ENCODE measurements around the gene PLS1. TPM values are rescaled to one million over a fixed set of nuclear protein-coding genes. Genes with fewer than 3 reads are reported as not detected.

PLS1 gene
- polyA plus RNA-seq, 2 of the 4 experiments (the other 2 are of a cell fraction): 18.5 to 78.1 TPM

- TF ChIP-seq TFCP2L1 (CRISPR knock-in tag; IDR thresholded peaks at IDR 0.05): no peak
- TF ChIP-seq PHF8 (IDR thresholded peaks at IDR 0.05; ENCODE audit: borderline replicate concordance, low read depth): no peak
- no peak for TF ChIP-seq HDAC2 (IDR thresholded peaks at IDR 0.05)
- no peak for TF ChIP-seq FOSB (CRISPR knock-in tag; IDR thresholded peaks at IDR 0.05)
- TF ChIP-seq, protein P1, sequence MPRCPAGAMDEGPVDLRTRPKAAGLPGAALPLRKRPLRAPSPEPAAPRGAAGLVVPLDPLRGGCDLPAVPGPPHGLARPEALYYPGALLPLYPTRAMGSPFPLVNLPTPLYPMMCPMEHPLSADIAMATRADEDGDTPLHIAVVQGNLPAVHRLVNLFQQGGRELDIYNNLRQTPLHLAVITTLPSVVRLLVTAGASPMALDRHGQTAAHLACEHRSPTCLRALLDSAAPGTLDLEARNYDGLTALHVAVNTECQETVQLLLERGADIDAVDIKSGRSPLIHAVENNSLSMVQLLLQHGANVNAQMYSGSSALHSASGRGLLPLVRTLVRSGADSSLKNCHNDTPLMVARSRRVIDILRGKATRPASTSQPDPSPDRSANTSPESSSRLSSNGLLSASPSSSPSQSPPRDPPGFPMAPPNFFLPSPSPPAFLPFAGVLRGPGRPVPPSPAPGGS (IDR thresholded peaks at IDR 0.05): no peak
- no peak for TF ChIP-seq HOXB5 (CRISPR knock-in tag; IDR thresholded peaks at IDR 0.05)
- no peak for TF ChIP-seq EHMT2 (IDR thresholded peaks at IDR 0.05; ENCODE audit: low read depth)
- TF ChIP-seq MAFK (IDR thresholded peaks at IDR 0.05; ENCODE audit: partially characterized antibody): no peak
- TF ChIP-seq POLR2A (IDR thresholded peaks at IDR 0.05; ENCODE audit: low read length): no peak
- TF ChIP-seq BHLHE40 (IDR thresholded peaks at IDR 0.05; ENCODE audit: low read depth, low read length): no peak
- no peak for TF ChIP-seq CBX8 (IDR thresholded peaks at IDR 0.05)
- no peak for TF ChIP-seq HOXA7 (CRISPR knock-in tag; IDR thresholded peaks at IDR 0.05)
- no peak for TF ChIP-seq MAZ (IDR thresholded peaks at IDR 0.05; ENCODE audit: borderline replicate concordance, low read depth, low read length)
- no peak for TF ChIP-seq SREBF2 (IDR thresholded peaks at IDR 0.05)
- TF ChIP-seq FOXS1 (CRISPR knock-in tag; IDR thresholded peaks at IDR 0.05): no peak
- no peak for TF ChIP-seq EP300 (IDR thresholded peaks at IDR 0.05)
- TF ChIP-seq, protein P2, sequence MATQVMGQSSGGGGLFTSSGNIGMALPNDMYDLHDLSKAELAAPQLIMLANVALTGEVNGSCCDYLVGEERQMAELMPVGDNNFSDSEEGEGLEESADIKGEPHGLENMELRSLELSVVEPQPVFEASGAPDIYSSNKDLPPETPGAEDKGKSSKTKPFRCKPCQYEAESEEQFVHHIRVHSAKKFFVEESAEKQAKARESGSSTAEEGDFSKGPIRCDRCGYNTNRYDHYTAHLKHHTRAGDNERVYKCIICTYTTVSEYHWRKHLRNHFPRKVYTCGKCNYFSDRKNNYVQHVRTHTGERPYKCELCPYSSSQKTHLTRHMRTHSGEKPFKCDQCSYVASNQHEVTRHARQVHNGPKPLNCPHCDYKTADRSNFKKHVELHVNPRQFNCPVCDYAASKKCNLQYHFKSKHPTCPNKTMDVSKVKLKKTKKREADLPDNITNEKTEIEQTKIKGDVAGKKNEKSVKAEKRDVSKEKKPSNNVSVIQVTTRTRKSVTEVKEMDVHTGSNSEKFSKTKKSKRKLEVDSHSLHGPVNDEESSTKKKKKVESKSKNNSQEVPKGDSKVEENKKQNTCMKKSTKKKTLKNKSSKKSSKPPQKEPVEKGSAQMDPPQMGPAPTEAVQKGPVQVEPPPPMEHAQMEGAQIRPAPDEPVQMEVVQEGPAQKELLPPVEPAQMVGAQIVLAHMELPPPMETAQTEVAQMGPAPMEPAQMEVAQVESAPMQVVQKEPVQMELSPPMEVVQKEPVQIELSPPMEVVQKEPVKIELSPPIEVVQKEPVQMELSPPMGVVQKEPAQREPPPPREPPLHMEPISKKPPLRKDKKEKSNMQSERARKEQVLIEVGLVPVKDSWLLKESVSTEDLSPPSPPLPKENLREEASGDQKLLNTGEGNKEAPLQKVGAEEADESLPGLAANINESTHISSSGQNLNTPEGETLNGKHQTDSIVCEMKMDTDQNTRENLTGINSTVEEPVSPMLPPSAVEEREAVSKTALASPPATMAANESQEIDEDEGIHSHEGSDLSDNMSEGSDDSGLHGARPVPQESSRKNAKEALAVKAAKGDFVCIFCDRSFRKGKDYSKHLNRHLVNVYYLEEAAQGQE (IDR thresholded peaks at IDR 0.05): no peak
- no peak for TF ChIP-seq ZFP36 (IDR thresholded peaks at IDR 0.05; ENCODE audit: borderline replicate concordance, partially characterized antibody)
- no peak for TF ChIP-seq CBX2 (IDR thresholded peaks at IDR 0.05; ENCODE audit: borderline replicate concordance, low read depth)
- H3K4me1 ChIP-seq: no peaks in the 10 kb centered on the region
- DNase-seq (ENCODE audit: low read depth in 1 of 2, low spot score in 1 of 2): no peak
- H3K4me3 ChIP-seq: no peak overlapping the region
- no peak for ATAC-seq
- ChIA-PET CTCF (interaction anchor here (0.8 kb wide), 1 partner anchor 33 kb away, joined by 3 read pairs; no protein-coding TSS in a partner anchor), POLR2A (interaction anchor here (0.7 kb wide), 1 partner anchor 30 kb away, joined by 4 read pairs; no protein-coding TSS in a partner anchor)
- no peak overlapping the region for H3K4me2 ChIP-seq
- H3K9me3 ChIP-seq: no peaks in the 10 kb centered on the region
- 91% methylated on average over 1 of the region's 1 CpG for WGBS (ENCODE audit: missing lambda C conversion rate)
- no peak for FAIRE-seq
- H3K27ac ChIP-seq: no peak overlapping the region
These were observed 158.3 kb downstream of the PLS1 start for GRCh38 chr3:142754494-142754893.

Small RNA genes within 50 kb of the gene (small RNA-seq; reads per million reads assigned to genes)
- gene RNA5SP143: 0 to 1.7 (median 0.26) reads per million in 6 experiments

Other genes starting within 250 kb of the PLS1 start
- 22.6 and 24.6 TPM in 2 replicates for gene XRN1, start 148.4 kb upstream of the PLS1 start, polyA plus RNA-seq (2011; rRNA removed)
- gene XRN1, start 148.4 kb upstream of the PLS1 start, polyA plus RNA-seq (2017; fragmentation: RNase III; extraction: RNeasy Plus Mini Kit Qiagen cat#74134 plus additional on column Dnase treatment): 3.5 to 4.2 TPM (median 3.9 TPM) in 3 replicates
- 28.6 and 36.2 TPM in 2 replicates for gene ATR, start 17.7 kb upstream of the PLS1 start, polyA plus RNA-seq (2011; rRNA removed)
- 13.7 to 15.1 TPM (median 13.9 TPM) in 3 replicates for gene ATR, start 17.7 kb upstream of the PLS1 start, polyA plus RNA-seq (2017; fragmentation: RNase III; extraction: RNeasy Plus Mini Kit Qiagen cat#74134 plus additional on column Dnase treatment)
- gene TRPC1, start 127.6 kb downstream of the PLS1 start, polyA plus RNA-seq (2011; rRNA removed): 26.1 and 32.2 TPM in 2 replicates
- 10.1 to 11.8 TPM (median 10.3 TPM) in 3 replicates for gene TRPC1, start 127.6 kb downstream of the PLS1 start, polyA plus RNA-seq (2017; fragmentation: RNase III; extraction: RNeasy Plus Mini Kit Qiagen cat#74134 plus additional on column Dnase treatment)